ENCODE data around the gene SPATS2.

- TF ChIP-seq EP300 (IDR thresholded peaks at IDR 0.05) = no peak
- TF ChIP-seq POLR2AphosphoS5 (IDR thresholded peaks at IDR 0.05) = no peak
- no peak for TF ChIP-seq CTCF (IDR thresholded peaks at IDR 0.05)
- TF ChIP-seq POLR2A (IDR thresholded peaks at IDR 0.05) = no peak
Observed at GRCh38 chr12:49527361-49528130, 160.3 kb downstream of the SPATS2 start.

Measured in sigmoid colon (tissue), 4 donors.